Duodenal mucosa (tissue), 2 donors: Measurements from ENCODE around the gene NRXN3.

Source experiments
- H3K27ac ChIP-seq: one replicate; pipeline ENCODE4 v1.7.0; 2013; ENCODE audit warnings: low read depth, low read length
- H3K27me3 ChIP-seq, 2 donors: one replicate each; pipeline ENCODE4 v1.7.0; 2013; ENCODE audit warnings: low read length in 2 of 2, control low read depth in 1 of 2; ENCODE audit not compliant: insufficient read depth in 2 of 2, control insufficient read depth in 1 of 2
- H3K36me3 ChIP-seq, 2 donors: one replicate each; pipeline ENCODE4 v1.7.0; 2013; ENCODE audit warnings: low read length in 2 of 2, control low read depth in 1 of 2; ENCODE audit not compliant: insufficient read depth in 2 of 2, control insufficient read depth in 1 of 2
- H3K4me1 ChIP-seq, 2 donors: one replicate each; pipeline ENCODE4 v1.7.0; 2013; ENCODE audit warnings: low read length in 2 of 2, control low read depth in 1 of 2; ENCODE audit not compliant: insufficient read depth in 2 of 2, control insufficient read depth in 1 of 2
- H3K4me3 ChIP-seq, 2 donors: one replicate each; pipeline ENCODE4 v1.7.0; 2013; ENCODE audit warnings: low read length in 2 of 2, low read depth in 1 of 2
- H3K9ac ChIP-seq, 2 donors: one replicate each; pipeline ENCODE4 v1.7.0; 2013; ENCODE audit warnings: low read length in 2 of 2, low read depth in 1 of 2
- H3K9me3 ChIP-seq, 2 donors: one replicate each; pipeline ENCODE4 v1.7.0; 2013; ENCODE audit warnings: low read length in 2 of 2, control low read depth in 1 of 2; ENCODE audit not compliant: control insufficient read depth in 1 of 2

NRXN3 gene

DNA sequence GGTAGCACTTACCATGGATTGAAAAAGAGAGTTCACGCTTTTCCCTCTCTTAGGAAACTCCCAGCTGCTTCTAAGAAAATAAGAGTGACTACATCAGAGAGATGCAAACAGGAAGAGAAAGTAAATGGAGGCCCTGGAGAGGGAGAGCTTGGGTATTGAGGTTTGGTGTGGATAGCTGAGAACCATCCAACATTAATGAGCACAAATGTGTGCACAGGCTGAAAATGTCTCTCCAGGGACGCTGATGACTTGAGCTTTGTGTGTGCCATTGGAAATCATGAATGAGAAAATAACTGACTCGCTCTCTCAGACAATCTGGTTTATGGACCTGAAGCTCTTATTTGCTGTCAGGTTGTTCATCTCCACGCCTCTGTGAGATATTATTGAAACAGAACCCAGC is 318.8 kb downstream of the NRXN3 start:
- Histone ChIP-seq H3K4me1 (peaks cover 0 to 13% of the 10 kb centered on the region in 2 donors), H3K27ac (no peak overlapping the region), H3K27me3 (peaks cover 0 to 3% of the 10 kb centered on the region in 2 donors), H3K36me3 (no peaks in the 10 kb centered on the region), H3K4me3 (no peak overlapping the region), H3K9ac (no peak overlapping the region), H3K9me3 (no peaks in the 10 kb centered on the region)

DNA sequence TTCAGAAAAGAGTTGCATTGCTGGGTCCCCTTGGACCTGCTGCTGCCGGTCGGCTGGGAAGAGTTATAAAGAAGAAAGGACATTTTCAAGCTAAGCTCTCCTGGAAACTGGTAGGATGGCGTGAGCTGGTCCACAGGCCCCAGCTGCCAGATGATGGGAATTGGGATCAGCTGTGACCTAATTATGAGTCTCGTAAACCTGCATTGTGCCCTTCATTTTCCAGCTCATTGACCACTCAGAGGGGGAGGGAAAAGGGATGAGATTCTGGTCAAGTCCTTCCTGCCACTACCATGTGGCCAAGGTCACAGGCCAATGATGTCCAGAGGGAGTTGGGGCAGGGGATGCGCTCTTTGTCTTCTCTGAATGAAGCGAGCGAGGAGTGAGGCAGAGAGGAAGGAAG is 320.9 kb downstream of the NRXN3 start:
- peaks cover 0 to 4% of the 10 kb centered on the region in 2 donors for H3K27me3 ChIP-seq
- no peaks in the 10 kb centered on the region for H3K36me3 ChIP-seq
- peaks cover 0 to 5% of the 10 kb centered on the region in 2 donors for H3K4me1 ChIP-seq
- H3K9me3 ChIP-seq, result no peaks in the 10 kb centered on the region
- no peak overlapping the region for H3K4me3 ChIP-seq
- H3K9ac ChIP-seq, result no peak overlapping the region
- no peak overlapping the region for H3K27ac ChIP-seq

DNA sequence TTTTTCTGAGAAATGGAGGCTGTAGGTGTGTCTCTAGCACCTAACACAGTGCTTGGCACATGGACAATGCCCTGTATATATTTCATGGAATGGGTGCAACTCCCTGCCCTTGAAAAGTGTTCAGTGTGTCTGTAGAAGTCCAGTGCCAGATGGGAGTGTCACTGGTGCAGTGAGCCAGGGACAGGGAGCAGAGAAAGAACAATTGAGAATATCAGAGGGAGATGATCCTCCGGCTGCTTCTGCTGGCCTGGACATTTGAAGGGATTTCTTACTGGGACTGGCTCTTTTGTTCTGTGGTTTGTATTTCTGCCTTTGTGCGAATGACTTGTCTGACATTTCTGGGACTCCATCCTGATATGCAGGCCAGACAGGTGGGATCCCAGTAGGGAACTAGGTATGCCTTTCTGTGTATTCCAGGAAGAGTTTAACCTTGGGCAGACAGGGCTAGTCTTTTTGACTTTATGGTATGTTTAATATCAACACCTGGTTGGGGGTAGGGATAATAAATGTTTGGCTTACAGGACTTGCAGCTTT is 328.0 kb downstream of the NRXN3 start:
- Histone ChIP-seq H3K4me3 (no peak overlapping the region), H3K27ac (no peak overlapping the region), H3K27me3 (peaks cover 0 to 4% of the 10 kb centered on the region in 2 donors), H3K4me1 (no peaks in the 10 kb centered on the region), H3K9ac (no peak overlapping the region), H3K9me3 (no peaks in the 10 kb centered on the region), H3K36me3 (no peaks in the 10 kb centered on the region)

DNA sequence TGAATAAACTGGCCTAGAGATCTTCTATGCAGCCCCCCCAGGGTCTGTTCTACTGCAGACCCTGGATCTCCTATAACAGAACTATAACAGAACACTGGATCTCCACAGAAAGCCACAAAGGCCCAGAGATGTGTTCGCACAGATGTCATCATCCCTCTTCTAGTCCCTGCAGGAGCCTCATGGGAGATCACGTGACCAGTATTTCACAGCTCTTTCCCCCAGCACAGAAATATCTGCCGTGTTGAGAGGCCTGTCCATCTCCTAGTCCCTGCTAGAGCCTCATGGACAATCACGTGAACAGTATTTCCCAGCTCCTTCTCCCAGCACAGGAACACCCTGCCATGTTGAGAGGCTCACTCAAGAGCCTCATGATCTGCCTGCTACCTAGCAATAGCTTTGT is 331.7 kb downstream of the NRXN3 start:
- Histone ChIP-seq H3K4me3 (no peak overlapping the region), H3K9me3 (no peaks in the 10 kb centered on the region), H3K27me3 (no peaks in the 10 kb centered on the region), H3K27ac (no peak overlapping the region), H3K36me3 (no peaks in the 10 kb centered on the region), H3K9ac (no peak overlapping the region), H3K4me1 (no peaks in the 10 kb centered on the region)

DNA sequence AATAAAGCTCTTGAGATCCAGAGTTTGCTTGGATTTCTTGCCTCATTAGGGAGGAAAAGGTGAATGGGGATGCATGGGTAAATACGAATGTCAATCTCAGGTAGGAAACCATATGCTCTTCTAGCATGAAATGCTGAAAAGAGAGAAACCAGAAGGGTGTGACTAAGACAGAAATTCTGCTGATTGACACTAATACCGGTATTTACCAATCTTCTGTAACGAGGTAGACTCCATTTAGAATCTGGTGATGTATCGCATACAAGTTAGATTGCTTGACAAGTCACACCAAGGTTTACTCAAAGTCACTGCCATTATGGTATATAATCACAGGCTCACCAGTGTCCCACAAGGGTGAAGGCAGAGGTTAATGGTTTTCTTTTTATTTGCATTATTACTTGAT is 337.9 kb downstream of the NRXN3 start:
- H3K9me3 ChIP-seq, result no peaks in the 10 kb centered on the region

DNA sequence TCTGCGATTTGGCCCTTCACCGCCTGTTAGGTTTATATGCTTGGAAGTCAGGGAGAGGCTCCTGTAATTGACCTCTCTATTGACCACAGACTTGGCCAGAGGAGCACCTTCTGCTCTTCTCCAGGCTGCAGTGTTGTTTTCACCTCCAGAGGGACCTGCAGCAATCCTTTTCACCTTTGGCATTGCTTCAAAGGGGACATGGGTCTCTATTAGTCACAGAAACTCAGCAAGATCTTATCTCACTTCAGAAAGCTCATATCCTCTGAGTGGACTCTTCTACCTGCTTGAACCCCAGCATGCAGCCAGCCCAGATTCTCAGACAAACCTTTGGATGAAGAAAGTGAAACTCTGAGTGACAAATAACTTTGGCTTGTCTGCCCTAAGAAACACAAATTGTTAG is 339.3 kb downstream of the NRXN3 start:
- H3K27ac ChIP-seq, result no peak overlapping the region
- no peak overlapping the region for H3K4me3 ChIP-seq
- no peaks in the 10 kb centered on the region for H3K9me3 ChIP-seq
- H3K4me1 ChIP-seq, result no peaks in the 10 kb centered on the region
- no peaks in the 10 kb centered on the region for H3K36me3 ChIP-seq
- no peaks in the 10 kb centered on the region for H3K27me3 ChIP-seq
- no peak overlapping the region for H3K9ac ChIP-seq

More for the DNA sequence above, 337.9 kb downstream of the NRXN3 start:
- no peak overlapping the region for H3K27ac ChIP-seq
- no peaks in the 10 kb centered on the region for H3K36me3 ChIP-seq
- no peak overlapping the region for H3K9ac ChIP-seq
- H3K4me1 ChIP-seq, result no peaks in the 10 kb centered on the region
- H3K4me3 ChIP-seq, result no peak overlapping the region
- no peaks in the 10 kb centered on the region for H3K27me3 ChIP-seq

DNA sequence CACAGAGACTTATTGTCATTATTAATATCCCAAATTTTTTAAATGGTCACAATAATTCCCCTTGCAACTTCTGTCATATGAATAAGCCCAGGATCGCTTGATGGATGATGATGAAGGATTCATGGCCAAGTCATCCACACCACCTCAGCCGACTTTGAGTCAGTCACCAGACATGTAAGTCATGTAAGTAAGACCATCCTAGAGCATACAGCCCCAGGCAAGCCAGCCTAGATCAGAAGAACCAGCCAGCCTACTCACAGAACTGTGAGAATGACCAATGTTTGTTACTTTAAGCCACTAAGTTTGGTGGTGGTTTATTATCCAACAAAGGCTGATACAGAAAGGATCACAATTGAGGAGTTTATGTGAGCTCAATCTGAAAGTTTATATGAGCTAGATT is 341.8 kb downstream of the NRXN3 start:
- Histone ChIP-seq H3K9ac (no peak overlapping the region), H3K4me3 (no peak overlapping the region), H3K9me3 (no peaks in the 10 kb centered on the region), H3K36me3 (no peaks in the 10 kb centered on the region), H3K4me1 (no peaks in the 10 kb centered on the region), H3K27ac (no peak overlapping the region), H3K27me3 (no peaks in the 10 kb centered on the region)

DNA sequence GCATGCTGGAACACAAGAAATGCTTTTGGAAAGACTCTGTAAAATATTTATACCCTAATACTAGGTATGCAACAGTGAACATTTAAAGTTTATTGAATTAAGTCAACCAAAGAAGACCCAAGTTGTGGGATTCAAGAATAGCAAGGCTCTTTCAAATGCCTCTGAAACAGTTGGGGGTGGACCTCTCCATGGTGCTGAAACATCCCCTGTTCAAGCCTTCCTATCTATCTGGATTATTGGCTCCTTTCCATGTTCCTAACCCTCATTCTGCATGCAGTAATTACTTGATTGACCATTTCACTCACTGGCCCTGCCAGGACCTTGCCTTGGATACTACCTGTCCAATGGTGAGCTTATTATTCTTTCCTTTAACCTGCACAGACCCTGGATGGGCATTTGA is 349.7 kb downstream of the NRXN3 start:
- Histone ChIP-seq H3K4me1 (no peaks in the 10 kb centered on the region), H3K9ac (no peak overlapping the region), H3K9me3 (no peaks in the 10 kb centered on the region), H3K27ac (no peak overlapping the region), H3K27me3 (no peaks in the 10 kb centered on the region), H3K36me3 (no peaks in the 10 kb centered on the region), H3K4me3 (no peak overlapping the region)

DNA sequence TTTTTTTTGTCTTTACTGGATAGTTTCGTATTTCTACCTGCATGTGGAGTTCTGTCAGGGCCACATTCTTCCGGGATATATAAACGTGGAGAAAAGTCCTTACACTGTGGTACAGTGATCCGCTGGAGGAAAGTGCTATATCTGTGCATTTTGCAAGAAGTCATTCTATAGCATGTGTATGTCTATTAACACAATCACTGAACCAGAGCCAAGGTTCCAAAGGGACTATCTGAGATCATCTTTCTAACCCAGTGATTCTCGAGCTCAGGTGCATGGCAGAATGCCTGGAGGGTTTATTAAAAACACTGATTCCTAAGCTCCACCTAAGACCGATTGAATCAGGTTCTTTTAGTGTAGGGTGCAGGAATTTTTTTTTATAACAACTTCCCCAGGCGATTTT is 354.0 kb downstream of the NRXN3 start:
- Histone ChIP-seq H3K27ac (no peak overlapping the region), H3K9ac (no peak overlapping the region), H3K9me3 (no peaks in the 10 kb centered on the region)

DNA sequence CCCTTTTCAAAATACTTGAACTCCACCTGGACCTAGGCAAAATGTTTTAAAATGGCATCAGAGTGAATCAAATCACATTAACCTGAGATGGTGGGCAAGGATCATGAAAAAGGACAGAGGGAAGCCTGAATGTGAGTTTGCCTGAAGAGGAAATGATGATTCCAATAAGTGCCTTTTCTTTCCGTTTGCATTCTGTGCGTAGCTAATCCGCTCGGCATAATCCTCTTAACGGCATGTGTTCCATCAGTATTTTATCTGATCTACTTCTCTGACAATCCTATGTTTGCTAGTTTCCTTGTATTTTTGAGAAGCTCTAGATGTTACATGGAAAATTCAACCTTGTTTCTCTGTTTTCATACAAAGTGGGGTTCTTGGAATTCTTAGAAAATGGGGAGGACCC is 354.6 kb downstream of the NRXN3 start:
- Histone ChIP-seq H3K27me3 (no peaks in the 10 kb centered on the region), H3K36me3 (no peaks in the 10 kb centered on the region)

More for the DNA sequence above, 354.0 kb downstream of the NRXN3 start:
- Histone ChIP-seq H3K4me1 (no peaks in the 10 kb centered on the region), H3K27me3 (no peaks in the 10 kb centered on the region), H3K36me3 (no peaks in the 10 kb centered on the region), H3K4me3 (no peak overlapping the region)

DNA sequence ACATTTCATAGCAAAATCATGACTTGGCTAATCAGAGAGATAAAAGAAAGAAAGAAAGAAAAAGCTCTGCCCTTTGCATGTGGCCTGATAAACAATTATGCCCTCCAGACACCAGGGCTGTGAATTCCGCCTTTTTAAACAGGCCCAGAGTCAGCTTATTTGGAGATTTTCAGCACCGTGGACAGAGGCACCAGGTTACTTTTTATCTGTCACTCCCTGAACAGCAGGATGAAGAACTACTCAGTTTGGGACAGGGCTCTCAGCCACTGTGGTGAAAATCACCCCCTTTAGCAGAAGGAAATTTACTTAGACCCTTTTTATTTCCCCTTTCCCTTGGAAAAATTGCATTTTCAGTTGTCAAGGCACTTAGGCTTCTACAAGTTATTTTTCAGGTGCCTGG is 359.9 kb downstream of the NRXN3 start:
- H3K27ac ChIP-seq, result no peak overlapping the region
- no peak overlapping the region for H3K9ac ChIP-seq
- no peaks in the 10 kb centered on the region for H3K36me3 ChIP-seq
- H3K4me1 ChIP-seq, result peaks cover 0 to 5% of the 10 kb centered on the region in 2 donors
- no peak overlapping the region for H3K4me3 ChIP-seq
- H3K9me3 ChIP-seq, result no peaks in the 10 kb centered on the region
- H3K27me3 ChIP-seq, result no peaks in the 10 kb centered on the region

More for the DNA sequence above, 354.6 kb downstream of the NRXN3 start:
- H3K27ac ChIP-seq, result no peak overlapping the region
- no peak overlapping the region for H3K9ac ChIP-seq
- no peaks in the 10 kb centered on the region for H3K9me3 ChIP-seq
- H3K4me3 ChIP-seq, result no peak overlapping the region
- no peaks in the 10 kb centered on the region for H3K4me1 ChIP-seq
